H9 (cell line): ENCODE results near the gene SAMMSON. TPM values are rescaled to one million over a fixed set of nuclear protein-coding genes. Genes with fewer than 3 reads are reported as not detected.

Experiments used
- DNase-seq: peaks from one replicate; pipeline ENCODE4 v3.0.0-alpha.2; 2017
- H2AFZ ChIP-seq: one replicate; pipeline ENCODE4 v1.6.1; 2013; ENCODE audit warnings: mild to moderate bottlenecking, low read length, control low read depth, moderate library complexity
- H2AK5ac ChIP-seq: 2 replicates; pipeline ENCODE4 v1.6.1; 2013; ENCODE audit warnings: low read length, control low read depth, mixed read lengths; ENCODE audit not compliant: insufficient read length
- H2BK120ac ChIP-seq: one replicate; pipeline ENCODE4 v1.6.1; 2013; ENCODE audit warnings: low read depth, mild to moderate bottlenecking, low read length, control low read depth, inconsistent platforms; ENCODE audit not compliant: poor library complexity, severe bottlenecking
- H2BK12ac ChIP-seq: 2 replicates; pipeline ENCODE4 v1.6.1; 2013; ENCODE audit warnings: low read length, control low read depth, mixed read lengths, low read depth; ENCODE audit not compliant: insufficient read length
- H2BK15ac ChIP-seq: 2 replicates; pipeline ENCODE4 v1.6.1; 2013; ENCODE audit warnings: low read depth, low read length, control low read depth
- H2BK20ac ChIP-seq: one replicate; pipeline ENCODE4 v1.6.1; 2013; ENCODE audit warnings: low read depth, mild to moderate bottlenecking, low read length, control low read depth, inconsistent platforms; ENCODE audit not compliant: poor library complexity, severe bottlenecking
- H2BK5ac ChIP-seq: 2 replicates; pipeline ENCODE4 v1.6.1; 2013; ENCODE audit warnings: low read length, control low read depth, mixed read lengths; ENCODE audit not compliant: insufficient read length
- H3K14ac ChIP-seq: 2 replicates; pipeline ENCODE4 v1.6.1; 2013; ENCODE audit warnings: low read length, control low read depth; ENCODE audit not compliant: insufficient read depth
- H3K18ac ChIP-seq: 2 replicates; pipeline ENCODE4 v1.6.1; 2013; ENCODE audit warnings: low read depth, mild to moderate bottlenecking, mixed read lengths, low read length, control low read depth; ENCODE audit not compliant: insufficient read length
- H3K23ac ChIP-seq: 2 replicates; pipeline ENCODE4 v1.6.1; 2013; ENCODE audit warnings: low read length, control low read depth, mixed read lengths, low read depth; ENCODE audit not compliant: insufficient read length
- H3K23me2 ChIP-seq: 2 replicates; pipeline ENCODE4 v1.6.1; 2013; ENCODE audit warnings: low read depth, mild to moderate bottlenecking, mixed read lengths, low read length, control low read depth; ENCODE audit not compliant: insufficient read length, poor library complexity, severe bottlenecking
- H3K27ac ChIP-seq: 2 replicates; pipeline ENCODE4 v1.5.1; 2013; ENCODE audit warnings: low read length, control low read depth, mixed read lengths, low read depth; ENCODE audit not compliant: insufficient read length
- H3K27me3 ChIP-seq: 2 replicates; pipeline ENCODE4 v1.6.1; 2013; ENCODE audit warnings: low read length, control low read depth, inconsistent platforms; ENCODE audit not compliant: insufficient read depth
- H3K4ac ChIP-seq: 2 replicates; pipeline ENCODE4 v1.6.1; 2013; ENCODE audit warnings: low read depth, mild to moderate bottlenecking, control low read depth, inconsistent platforms, low read length, moderate library complexity
- H3K4me1 ChIP-seq: 2 replicates; pipeline ENCODE4 v1.6.1; 2013; ENCODE audit warnings: low read length, control low read depth, inconsistent platforms; ENCODE audit not compliant: insufficient read depth
- H3K4me2 ChIP-seq: 2 replicates; pipeline ENCODE4 v1.6.1; 2013; ENCODE audit warnings: low read length, control low read depth, mixed read lengths; ENCODE audit not compliant: insufficient read length, insufficient read depth
- H3K56ac ChIP-seq: 2 replicates; pipeline ENCODE4 v1.6.1; 2013; ENCODE audit warnings: low read depth, mild to moderate bottlenecking, mixed read lengths, low read length, control low read depth; ENCODE audit not compliant: insufficient read length
- H3K79me1 ChIP-seq: 2 replicates; pipeline ENCODE4 v1.6.1; 2013; ENCODE audit warnings: low read depth, mild to moderate bottlenecking, moderate library complexity, low read length, control low read depth, inconsistent platforms; ENCODE audit not compliant: insufficient read depth, poor library complexity, severe bottlenecking
- H3K79me2 ChIP-seq: 2 replicates; pipeline ENCODE4 v1.6.1; 2013; ENCODE audit warnings: low read length, control low read depth, inconsistent platforms; ENCODE audit not compliant: insufficient read depth
- H3K9ac ChIP-seq: 2 replicates; pipeline ENCODE4 v1.6.1; 2013; ENCODE audit warnings: low read length, control low read depth, mixed read lengths; ENCODE audit not compliant: insufficient read length; ENCODE audit errors: extremely low read depth
- H3K9me3 ChIP-seq: one replicate; pipeline ENCODE4 v1.6.1; 2013; ENCODE audit warnings: low read depth, low read length, inconsistent platforms; ENCODE audit not compliant: control insufficient read depth
- H3T11ph ChIP-seq: one replicate; pipeline ENCODE4 v1.6.1; 2013; ENCODE audit warnings: mild to moderate bottlenecking, low read length, control low read depth, inconsistent platforms
- H4K20me1 ChIP-seq: one replicate; pipeline ENCODE4 v1.6.1; 2013; ENCODE audit not compliant: control insufficient read depth, insufficient read length, insufficient read depth
- H4K5ac ChIP-seq: 2 replicates; pipeline ENCODE4 v1.6.1; 2013; ENCODE audit warnings: low read depth, mild to moderate bottlenecking, mixed read lengths, low read length, control low read depth; ENCODE audit not compliant: insufficient read length
- H4K8ac ChIP-seq: replicated peaks from 2 replicates; pipeline ENCODE4 v1.6.1; 2013; ENCODE audit warnings: low read length, control low read depth, mixed read lengths, low read depth; ENCODE audit not compliant: insufficient read length
- H4K91ac ChIP-seq: 2 replicates; pipeline ENCODE4 v1.6.1; 2013; ENCODE audit warnings: low read depth, mild to moderate bottlenecking, moderate library complexity, mixed read lengths, low read length, control low read depth; ENCODE audit not compliant: insufficient read length
- H3K27ac Mint-ChIP-seq, 3 experiments: 2 replicates in 2 of 3; 3 replicates in 1 of 3; pipeline ENCODE4 v1.8.0; 2020 to 2021; ENCODE audit warnings: mixed read lengths in 3 of 3, mild to moderate bottlenecking in 1 of 3, moderate library complexity in 1 of 3
- H3K27me3 Mint-ChIP-seq: 2 replicates; pipeline ENCODE4 v1.8.0; 2021; ENCODE audit warnings: low read depth, mild to moderate bottlenecking, moderate library complexity, mixed read lengths
- H3K36me3 Mint-ChIP-seq, 3 experiments: 2 replicates in 2 of 3; 3 replicates in 1 of 3; pipeline ENCODE4 v1.8.0; 2020 to 2021; ENCODE audit warnings: low read depth in 3 of 3, mixed read lengths in 3 of 3; ENCODE audit not compliant: insufficient read depth in 1 of 3
- H3K4me1 Mint-ChIP-seq, 2 experiments: 2 replicates each; pipeline ENCODE4 v1.8.0; 2020; ENCODE audit warnings: mixed read lengths in 2 of 2
- H3K4me3 Mint-ChIP-seq, 2 experiments: 2 replicates in 1 of 2; 3 replicates in 1 of 2; pipeline ENCODE4 v1.8.0; 2020 to 2021; ENCODE audit warnings: mild to moderate bottlenecking in 2 of 2, mixed read lengths in 2 of 2, moderate library complexity in 1 of 2
- H3K9me3 Mint-ChIP-seq, 2 experiments: 2 replicates in 1 of 2; 3 replicates in 1 of 2; pipeline ENCODE4 v1.8.0; 2020; ENCODE audit warnings: mild to moderate bottlenecking in 2 of 2, mixed read lengths in 2 of 2, moderate library complexity in 1 of 2
- CTCF ChIP-seq: fragments of 200-600 bp; sonication (generic); conservative IDR thresholded peaks from 3 replicates; pipeline ENCODE4 v1.8.0; 2021; ENCODE audit warnings: antibody characterized with exemption, mild to moderate bottlenecking
- WGBS: extraction: QIAGEN DNeasy Blood & Tissue Kit; methylation state at CpG from one replicate; pipeline ENCODE4 v1.1.7; 2013; ENCODE audit warnings: missing lambda C conversion rate, low lambda C conversion rate, mixed read lengths; ENCODE audit not compliant: insufficient read length; ENCODE audit errors: extremely low coverage; 5-methylcytosine and 5-hydroxymethylcytosine counted together
- total RNA-seq: library from RNA; stranded (reverse); gene quantifications from 2 replicates; pipeline ENCODE4 v1.2.1, GENCODE V29; 2021

SAMMSON gene
- total RNA-seq, 1 experiment from 2014 or later, result not detected

- Mint-ChIP-seq H3K4me3 (no peak overlapping the region; a peak in 1 of 5 replicates), H3K36me3 (no peaks in the 10 kb centered on the region), H3K27me3 (peaks cover 31% of the 10 kb centered on the region), H3K27ac (no peak overlapping the region), H3K4me1 (peaks cover 10 to 15% of the 10 kb centered on the region in 2 experiments), H3K9me3 (peaks cover 0 to 1% of the 10 kb centered on the region in 2 experiments; a peak in 2 of 5 replicates)
- Histone ChIP-seq H3K9ac (no peak overlapping the region), H4K20me1 (no peaks in the 10 kb centered on the region), H3K23ac (no peak overlapping the region), H3K18ac (no peak overlapping the region), H2AFZ (no peak overlapping the region), H3T11ph (no peak overlapping the region), H3K4me1 (no peaks in the 10 kb centered on the region; the same call in 1 of the 2 replicates), H3K56ac (no peak overlapping the region), H2BK12ac (no peak overlapping the region), H3K27ac (no peak overlapping the region), H4K8ac (no peak overlapping the region), H2BK15ac (no peak overlapping the region), H2AK5ac (no peak overlapping the region), H2BK5ac (no peak overlapping the region), H2BK20ac (no peak overlapping the region), H2BK120ac (no peak overlapping the region), H3K4ac (no peak overlapping the region), H3K27me3 (no peaks in the 10 kb centered on the region; the same call in 1 of the 2 replicates), H3K23me2 (no peaks in the 10 kb centered on the region), H3K14ac (no peak overlapping the region), H4K91ac (no peak overlapping the region), H3K79me1 (no peaks in the 10 kb centered on the region), H4K5ac (no peak overlapping the region), H3K4me2 (no peak overlapping the region), H3K9me3 (no peaks in the 10 kb centered on the region), H3K79me2 (no peaks in the 10 kb centered on the region)
- no peak for TF ChIP-seq CTCF
- no peak for DNase-seq
- no CpG with 5 or more reads among the region's 4 CpGs for WGBS
Measured at GRCh38 chr3:69985266-69985665, 14.3 kb upstream of the SAMMSON start.
